ENCODE results near the gene CLPSL1.
A peak's percentile ranks its signal among the peaks of the same experiment; 100 is the strongest.

The CLPSL1 gene

DNA sequence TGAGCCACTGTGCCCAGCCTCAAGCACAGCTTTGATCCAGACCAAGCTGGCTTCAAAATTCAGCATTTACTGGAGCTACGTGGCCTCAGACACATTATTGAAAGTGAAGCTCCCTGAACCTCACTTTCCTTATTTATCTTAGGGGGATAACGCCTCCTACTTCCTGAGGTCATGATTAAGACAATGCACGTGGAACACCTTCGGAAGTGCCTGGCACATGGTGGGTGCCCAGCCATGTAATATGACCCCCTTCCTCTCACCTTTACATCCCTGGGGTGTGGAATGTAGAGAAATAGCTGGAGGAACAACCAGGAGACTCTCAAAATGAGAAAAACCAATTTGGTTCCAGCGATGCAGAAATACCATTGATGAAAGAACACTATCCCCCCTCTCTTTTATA lies 17.9 kb downstream of the CLPSL1 start:
- DNase-seq: no peak

DNA sequence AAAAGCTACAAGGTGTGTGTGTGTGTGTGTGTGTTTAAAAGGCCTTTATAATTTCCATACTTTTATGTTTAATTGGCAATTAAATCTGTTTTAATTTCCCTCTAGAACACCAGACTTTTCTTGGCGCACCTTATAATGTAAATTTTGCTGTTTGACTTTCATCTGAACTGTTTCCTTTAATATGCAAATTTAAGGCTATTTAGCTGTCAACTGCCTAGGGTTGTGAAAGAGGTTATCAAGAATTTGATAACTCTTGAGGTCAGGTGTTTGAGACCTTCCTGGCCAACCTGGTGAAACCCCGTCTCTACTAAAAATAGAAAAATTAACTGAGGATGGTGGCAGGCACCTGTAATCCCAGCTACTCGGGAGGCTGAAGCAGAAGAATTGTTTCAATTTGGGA lies 20.3 kb downstream of the CLPSL1 start:
- no peak for DNase-seq

DNA sequence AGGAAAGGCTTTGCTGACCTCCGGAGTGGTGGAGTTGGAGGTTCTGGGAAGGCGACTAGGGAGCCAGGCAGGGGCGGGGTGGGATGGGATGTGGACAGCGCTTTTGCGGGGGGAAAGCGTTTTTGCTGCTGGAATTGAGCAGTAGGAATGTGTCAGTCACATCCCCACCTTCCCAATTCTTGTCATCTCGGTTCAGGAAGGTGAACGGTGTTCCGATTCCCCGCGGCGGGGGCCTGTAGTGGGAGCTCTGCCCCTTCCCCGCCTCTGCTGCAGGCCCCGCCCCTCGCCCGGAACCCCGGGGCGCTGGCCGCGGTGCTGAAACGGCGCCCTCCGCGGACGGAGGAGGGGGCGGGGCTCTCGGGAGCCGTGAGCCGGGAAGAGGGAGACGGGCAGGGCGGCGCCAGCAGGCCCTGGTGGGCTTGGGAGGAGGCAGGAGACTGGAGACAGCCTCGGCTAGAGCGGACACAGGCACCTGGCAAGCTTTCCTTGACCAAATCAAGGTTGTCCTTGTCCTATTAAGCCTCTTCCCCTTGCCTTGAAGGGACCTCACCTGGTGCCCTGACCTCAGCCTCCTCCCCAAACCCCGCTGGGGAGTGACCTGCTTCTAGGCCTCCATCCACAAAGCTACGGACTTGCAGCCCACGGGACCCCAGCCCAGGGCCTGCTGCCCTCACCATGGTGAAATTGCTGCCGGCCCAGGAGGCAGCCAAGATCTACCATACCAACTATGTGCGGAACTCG lies 24.3 kb downstream of the CLPSL1 start, which contains the start of gene LHFPL5:
LHFPL5 (plus strand) TSS at position 357 of the 741 bp plus-strand sequence; CDS start at position 676, 319 bp downstream.
- DNase-seq: peak; percentile 80

DNA sequence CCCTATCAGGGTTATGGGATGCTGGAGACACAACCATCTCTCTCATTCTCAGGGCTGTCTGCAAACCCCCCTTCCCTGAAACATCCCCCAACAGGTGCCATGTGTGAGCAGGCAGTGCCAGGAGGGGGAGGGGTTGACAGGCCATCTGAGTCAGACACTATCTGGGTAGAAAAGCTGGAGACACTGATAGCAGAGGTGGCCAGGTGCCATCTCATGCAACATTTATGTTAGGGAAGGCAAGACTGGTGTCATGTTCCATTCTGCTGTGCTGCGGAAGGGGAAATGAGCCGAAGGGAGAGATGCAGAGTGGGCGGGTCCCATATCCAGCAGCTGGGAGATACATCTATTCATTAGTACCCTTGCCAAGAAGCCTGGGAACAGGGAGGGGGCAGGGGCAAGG lies 27.9 kb downstream of the CLPSL1 start:
- DNase-seq: peak; percentile 94

DNA sequence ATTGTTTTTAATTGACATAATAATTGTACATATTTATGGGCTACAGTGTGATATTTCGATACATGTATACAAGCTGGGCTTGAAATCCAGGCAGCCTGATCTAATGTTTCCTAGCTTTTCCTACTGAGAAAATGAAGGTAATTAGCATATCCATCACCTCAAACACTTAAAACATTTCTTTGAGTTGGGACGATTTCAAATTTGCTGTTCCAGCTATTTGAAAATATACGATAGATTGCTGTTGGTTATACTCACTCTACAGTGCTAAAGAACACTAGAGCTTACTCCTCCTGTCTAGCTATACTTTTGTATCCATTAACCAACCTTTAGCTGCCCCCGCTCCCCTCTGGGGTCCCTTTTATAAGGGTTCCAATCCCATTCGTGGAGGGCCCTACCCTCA lies 29.0 kb downstream of the CLPSL1 start:
- no peak for DNase-seq

GRCh38 chr6:35810971-35811698 lies 30.3 kb downstream of the CLPSL1 start:
- DNase-seq: no peak

- no peak for DNase-seq
These were observed 30.8 kb downstream of the CLPSL1 start for GRCh38 chr6:35811699-35811995.

- DNase-seq: no peak
These were observed 36.7 kb downstream of the CLPSL1 start for GRCh38 chr6:35817515-35817914.

DNA sequence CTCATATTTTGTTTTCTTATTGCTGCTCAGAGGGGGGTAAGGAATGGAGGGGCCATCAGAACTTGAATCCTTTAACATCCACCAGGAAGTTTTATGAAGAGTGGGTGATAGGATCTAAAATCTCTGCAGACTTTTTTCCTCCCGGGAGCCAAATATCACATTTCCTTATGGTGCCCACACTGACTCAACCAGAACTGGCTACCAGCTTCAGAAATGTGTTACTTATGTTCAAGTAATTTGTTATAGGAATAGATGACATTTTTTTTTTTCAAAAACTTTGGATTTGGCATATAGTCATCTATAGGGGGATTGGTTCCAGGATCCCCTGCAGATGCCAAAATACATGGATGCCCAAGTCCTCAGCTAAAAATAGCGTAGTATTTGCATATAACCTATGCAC lies 42.8 kb downstream of the CLPSL1 start:
- no peak for DNase-seq

DNA sequence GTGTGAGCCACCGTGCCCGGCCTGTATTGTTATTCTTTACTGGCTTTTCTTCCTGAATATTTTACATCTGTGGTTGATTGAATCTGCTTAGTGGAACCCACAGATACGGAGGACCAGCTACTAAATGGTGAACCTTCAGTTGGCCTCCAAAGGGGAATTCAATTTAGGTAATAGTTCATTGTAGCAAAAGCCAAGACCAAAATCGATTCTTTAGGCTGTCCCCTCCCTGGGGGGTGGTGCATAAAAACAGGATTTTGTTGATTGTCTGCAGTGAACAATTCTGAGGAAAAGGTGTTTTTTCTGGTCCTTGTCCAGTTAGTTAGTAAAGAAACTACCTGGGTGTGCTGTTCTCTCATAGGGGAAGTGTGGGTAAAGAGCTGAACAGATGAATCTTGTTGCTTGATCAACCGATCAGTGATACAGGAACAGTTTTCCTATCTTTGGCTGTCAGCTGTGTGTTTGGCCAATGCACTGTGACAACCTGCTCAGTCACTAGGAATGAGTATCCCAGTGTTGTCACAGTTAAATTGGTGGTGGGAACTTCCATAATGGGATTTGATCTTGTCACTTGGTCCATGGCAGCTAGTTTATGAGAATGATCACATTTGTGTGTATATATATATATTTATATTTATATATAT lies 43.9 kb downstream of the CLPSL1 start:
- DNase-seq: no peak

DNA sequence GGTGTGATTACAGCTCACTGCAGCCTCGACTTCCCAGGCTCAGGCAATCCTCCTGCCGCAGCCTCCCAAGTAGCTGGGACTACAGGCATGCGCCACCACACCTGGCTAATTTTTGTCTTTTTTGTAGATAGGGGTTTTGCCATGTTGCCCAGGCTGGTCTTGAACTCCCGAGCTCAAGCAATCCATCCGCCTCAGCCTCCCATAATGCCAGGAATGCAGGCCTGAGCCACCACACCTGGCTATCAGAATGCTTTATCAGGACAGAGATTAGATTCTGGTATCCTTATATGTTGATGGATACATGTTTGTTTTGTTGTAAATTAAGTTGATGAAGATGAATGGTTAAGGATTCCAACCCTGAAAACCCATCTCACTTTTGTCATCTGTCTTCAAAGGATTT lies 48.5 kb downstream of the CLPSL1 start:
- no peak for DNase-seq

GRCh38 chr6:35831257-35832007 lies 50.6 kb downstream of the CLPSL1 start:
- no peak for DNase-seq

DNA sequence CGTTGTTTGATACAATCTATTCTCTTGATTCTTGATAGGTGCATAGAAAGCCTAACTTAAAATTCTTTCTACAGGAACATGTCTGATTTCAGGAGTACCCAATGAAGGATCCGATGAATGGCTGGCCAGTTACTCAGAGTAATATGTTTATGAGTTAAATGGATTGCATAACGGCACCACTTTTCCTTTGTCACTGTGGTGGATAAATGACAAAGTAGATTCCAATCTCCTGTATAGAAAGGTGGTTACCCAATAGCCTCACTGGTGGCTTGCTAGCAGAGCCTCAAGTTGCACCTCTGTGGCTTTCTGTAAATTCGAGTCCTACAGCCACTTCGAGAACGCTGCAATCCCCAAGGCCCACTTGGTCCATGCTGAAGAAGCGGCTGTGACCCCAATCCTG lies 52.7 kb downstream of the CLPSL1 start:
- DNase-seq: no peak
